NB4 (cell line): Measurements from ENCODE around the gene ADAP1.

Source experiments
- DNase-seq: peaks from one replicate; pipeline ENCODE4 v3.0.0; 2010; ENCODE audit warnings: low read depth
- H3K4me3 ChIP-seq: one replicate; pipeline ENCODE4 v1.5.1; 2011; ENCODE audit warnings: mild to moderate bottlenecking, low read depth, low read length, moderate library complexity
- MAX ChIP-seq: IDR thresholded peaks from 2 replicates; pipeline ENCODE4 v1.6.1; 2011; ENCODE audit warnings: low read depth, low read length
- MYC ChIP-seq: IDR thresholded peaks from 2 replicates; pipeline ENCODE4 v1.6.1; 2011; ENCODE audit warnings: low read depth, low read length
- POLR2A ChIP-seq: IDR thresholded peaks from 2 replicates; pipeline ENCODE4 v1.6.1; 2011; ENCODE audit warnings: mild to moderate bottlenecking; ENCODE audit not compliant: insufficient read length; ENCODE audit errors: extremely low read depth
- TF ChIP-seq, protein P1 (sequence below): IDR thresholded peaks from one replicate; pipeline ENCODE4 v1.5.1; 2012; ENCODE audit warnings: low read depth, low read length

The ADAP1 gene

GRCh38 chr7:935164-935873, 19.2 kb downstream of the ADAP1 start:
- no peak overlapping the region for H3K4me3 ChIP-seq
- TF ChIP-seq, protein P1, sequence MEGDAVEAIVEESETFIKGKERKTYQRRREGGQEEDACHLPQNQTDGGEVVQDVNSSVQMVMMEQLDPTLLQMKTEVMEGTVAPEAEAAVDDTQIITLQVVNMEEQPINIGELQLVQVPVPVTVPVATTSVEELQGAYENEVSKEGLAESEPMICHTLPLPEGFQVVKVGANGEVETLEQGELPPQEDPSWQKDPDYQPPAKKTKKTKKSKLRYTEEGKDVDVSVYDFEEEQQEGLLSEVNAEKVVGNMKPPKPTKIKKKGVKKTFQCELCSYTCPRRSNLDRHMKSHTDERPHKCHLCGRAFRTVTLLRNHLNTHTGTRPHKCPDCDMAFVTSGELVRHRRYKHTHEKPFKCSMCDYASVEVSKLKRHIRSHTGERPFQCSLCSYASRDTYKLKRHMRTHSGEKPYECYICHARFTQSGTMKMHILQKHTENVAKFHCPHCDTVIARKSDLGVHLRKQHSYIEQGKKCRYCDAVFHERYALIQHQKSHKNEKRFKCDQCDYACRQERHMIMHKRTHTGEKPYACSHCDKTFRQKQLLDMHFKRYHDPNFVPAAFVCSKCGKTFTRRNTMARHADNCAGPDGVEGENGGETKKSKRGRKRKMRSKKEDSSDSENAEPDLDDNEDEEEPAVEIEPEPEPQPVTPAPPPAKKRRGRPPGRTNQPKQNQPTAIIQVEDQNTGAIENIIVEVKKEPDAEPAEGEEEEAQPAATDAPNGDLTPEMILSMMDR: no peak
- no peak for TF ChIP-seq MAX
- TF ChIP-seq MYC: no peak
- TF ChIP-seq POLR2A: no peak
- DNase-seq: no peak

- DNase-seq: no peak
- no peak overlapping the region for H3K4me3 ChIP-seq
- TF ChIP-seq, protein P1: no peak
- TF ChIP-seq MAX (no peak), POLR2A (no peak), MYC (no peak)
Observed at GRCh38 chr7:934469-935163, 19.9 kb downstream of the ADAP1 start.

- TF ChIP-seq MYC: no peak
- no peak for TF ChIP-seq MAX
- TF ChIP-seq, protein P1: no peak
- no peak for TF ChIP-seq POLR2A
- H3K4me3 ChIP-seq: no peak overlapping the region
- DNase-seq: no peak
Observed at GRCh38 chr7:932651-932975, 21.9 kb downstream of the ADAP1 start.

DNA sequence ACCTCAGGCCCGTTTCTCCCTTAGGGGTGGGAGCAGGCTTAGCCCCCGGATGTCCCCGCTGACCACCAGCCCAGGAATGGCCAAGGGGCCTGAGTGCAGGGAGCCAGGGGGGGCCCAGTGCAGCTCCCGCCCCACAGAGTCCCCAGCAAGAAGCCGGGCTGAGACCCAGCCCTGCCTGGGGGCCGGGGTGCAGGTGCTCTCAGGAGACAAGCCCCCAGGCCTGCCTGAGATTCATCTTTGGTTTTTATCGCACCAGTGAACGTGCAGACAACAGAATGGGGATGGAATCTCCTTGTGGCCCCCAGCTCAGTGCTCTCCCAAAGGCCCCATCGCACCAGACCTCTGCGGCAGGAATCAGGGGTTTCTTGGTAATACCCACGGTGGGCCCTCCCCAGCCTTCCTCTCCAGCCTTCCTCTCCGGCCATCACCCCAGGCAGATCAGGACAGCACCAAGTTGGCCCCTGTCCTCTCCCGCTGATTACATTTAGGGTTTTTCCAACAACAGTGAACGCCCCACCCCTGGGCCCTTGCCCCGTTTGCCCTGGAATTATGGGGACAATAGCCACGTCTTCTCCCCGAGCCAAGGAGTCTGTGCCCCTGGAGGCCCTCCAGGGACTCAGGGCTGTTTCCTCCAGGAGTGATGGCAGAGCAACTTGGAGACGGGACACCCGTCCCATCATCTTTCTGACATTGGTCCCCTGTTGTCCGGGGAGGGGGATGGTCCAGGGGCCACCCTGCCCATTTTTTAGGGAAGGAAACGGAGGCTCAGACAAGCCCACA, 22.4 kb downstream of the ADAP1 start:
- DNase-seq: no peak
- H3K4me3 ChIP-seq: no peak overlapping the region
- TF ChIP-seq MAX (no peak), POLR2A (no peak), MYC (no peak)
- TF ChIP-seq, protein P1: no peak

- DNase-seq: peak; percentile 80
- TF ChIP-seq, protein P1: no peak
- TF ChIP-seq MAX: peak; percentile 69
Observed at GRCh38 chr7:930975-931758, 23.3 kb downstream of the ADAP1 start.

More at GRCh38 chr7:930975-931758, 23.3 kb downstream of the ADAP1 start:
- H3K4me3 ChIP-seq: no peak overlapping the region
